DOHH2 (cell line): ENCODE results near the gene KCTD13.

Experiments used
- H3F3A ChIP-seq: fragments of 200-600 bp; sonication (generic), shearing (Covaris generic); 2 replicates; pipeline ENCODE4 v1.6.0; 2016; ENCODE audit warnings: antibody characterized with exemption, mild to moderate bottlenecking; ENCODE audit not compliant: control insufficient read depth, insufficient read depth
- H3K27ac ChIP-seq: fragments of 200-600 bp; sonication (generic); 2 replicates; pipeline ENCODE4 v1.5.1; 2014; ENCODE audit warnings: low read depth, mild to moderate bottlenecking, low read length, moderate library complexity
- H3K27me3 ChIP-seq: fragments of 200-600 bp; sonication (generic); 2 replicates; pipeline ENCODE4 v1.6.1; 2014; ENCODE audit warnings: mild to moderate bottlenecking, low read length, mixed read lengths; ENCODE audit not compliant: control insufficient read depth
- H3K36me3 ChIP-seq: fragments of 200-600 bp; sonication (generic); 2 replicates; pipeline ENCODE4 v1.6.1; 2014; ENCODE audit warnings: mild to moderate bottlenecking, low read length, moderate library complexity, mixed read lengths; ENCODE audit not compliant: control insufficient read depth
- H3K4me1 ChIP-seq: fragments of 200-600 bp; sonication (generic); 2 replicates; pipeline ENCODE4 v1.6.1; 2014; ENCODE audit warnings: mild to moderate bottlenecking, low read length, mixed read lengths; ENCODE audit not compliant: control insufficient read depth
- H3K4me2 ChIP-seq: fragments of 200-600 bp; sonication (generic); 2 replicates; pipeline ENCODE4 v1.6.0; 2014; ENCODE audit warnings: mild to moderate bottlenecking, low read length, moderate library complexity
- H3K4me3 ChIP-seq: fragments of 200-600 bp; sonication (generic); 2 replicates; pipeline ENCODE4 v1.5.1; 2014; ENCODE audit warnings: mild to moderate bottlenecking, low read length, mixed read lengths
- H3K79me2 ChIP-seq: fragments of 200-600 bp; sonication (generic); 2 replicates; pipeline ENCODE4 v1.6.1; 2014; ENCODE audit warnings: mild to moderate bottlenecking, low read length, mixed read lengths; ENCODE audit not compliant: control insufficient read depth
- H3K9me2 ChIP-seq: fragments of 200-600 bp; sonication (generic); replicated peaks from 2 replicates; pipeline ENCODE4 v1.6.1; 2014; ENCODE audit warnings: mild to moderate bottlenecking, low read length, mixed read lengths; ENCODE audit not compliant: control insufficient read depth
- H3K9me3 ChIP-seq: fragments of 200-600 bp; sonication (generic); 2 replicates; pipeline ENCODE4 v1.6.1; 2014; ENCODE audit warnings: antibody characterized with exemption, low read length, mixed read lengths; ENCODE audit not compliant: control insufficient read depth, insufficient read depth
- H4K20me1 ChIP-seq: fragments of 200-600 bp; sonication (generic); 2 replicates; pipeline ENCODE4 v1.6.0; 2014; ENCODE audit warnings: low read depth, mild to moderate bottlenecking, antibody characterized with exemption, low read length, moderate library complexity; ENCODE audit not compliant: control insufficient read depth, insufficient read depth
- CTCF ChIP-seq: fragments of 200-600 bp; sonication (generic); IDR thresholded peaks from one replicate; pipeline ENCODE4 v1.5.1; 2014; ENCODE audit warnings: antibody characterized with exemption, mild to moderate bottlenecking, low read depth, low read length; ENCODE audit not compliant: poor library complexity, severe bottlenecking
- EZH2phosphoT487 ChIP-seq: fragments of 200-600 bp; sonication (generic); IDR thresholded peaks from 2 replicates; pipeline ENCODE4 v1.6.1; 2017; ENCODE audit warnings: borderline replicate concordance, mild to moderate bottlenecking, antibody characterized with exemption, low read length, moderate library complexity, mixed read lengths

The KCTD13 gene

GRCh38 chr16:29908719-29909220 lies 17.3 kb downstream of the KCTD13 start:
- Histone ChIP-seq H3K9me2 (no peaks in the 10 kb centered on the region), H3K4me2 (no peak overlapping the region), H3K27me3 (no peaks in the 10 kb centered on the region), H3K4me1 (0 out of 2 replicates have a peak, but pooled peaks cover 4% of the 10 kb centered on the region), H4K20me1 (no peaks in the 10 kb centered on the region), H3K9me3 (no peaks in the 10 kb centered on the region), H3K36me3 (no peaks in the 10 kb centered on the region), H3K27ac (no peak overlapping the region), H3K79me2 (no peaks in the 10 kb centered on the region), H3K4me3 (no peak overlapping the region), H3F3A (no peaks in the 10 kb centered on the region)
- TF ChIP-seq CTCF: no peak
- no peak for TF ChIP-seq EZH2phosphoT487

GRCh38 chr16:29907973-29908372 lies 18.1 kb downstream of the KCTD13 start:
- Histone ChIP-seq H3F3A (no peaks in the 10 kb centered on the region), H3K9me2 (no peaks in the 10 kb centered on the region), H3K27ac (no peak overlapping the region), H3K9me3 (no peaks in the 10 kb centered on the region), H3K36me3 (no peaks in the 10 kb centered on the region), H3K79me2 (no peaks in the 10 kb centered on the region), H3K4me3 (no peak overlapping the region), H3K4me1 (0 out of 2 replicates have a peak, but pooled peaks cover 4% of the 10 kb centered on the region), H3K4me2 (no peak overlapping the region), H3K27me3 (no peaks in the 10 kb centered on the region), H4K20me1 (no peaks in the 10 kb centered on the region)
- TF ChIP-seq CTCF (no peak), EZH2phosphoT487 (no peak)

GRCh38 chr16:29906520-29907244 lies 19.3 kb downstream of the KCTD13 start:
- Histone ChIP-seq H3K4me1 (0 out of 2 replicates have a peak, but pooled peaks cover 4% of the 10 kb centered on the region), H3K27ac (no peak overlapping the region), H3K4me2 (no peak overlapping the region), H3K9me2 (no peaks in the 10 kb centered on the region), H3F3A (no peaks in the 10 kb centered on the region), H3K36me3 (no peaks in the 10 kb centered on the region), H4K20me1 (no peaks in the 10 kb centered on the region), H3K4me3 (no peak overlapping the region), H3K79me2 (no peaks in the 10 kb centered on the region), H3K27me3 (no peaks in the 10 kb centered on the region), H3K9me3 (no peaks in the 10 kb centered on the region)
- TF ChIP-seq CTCF: no peak
- TF ChIP-seq EZH2phosphoT487: no peak
